Panc1 (cell line): ENCODE measurements around the gene TRIM29. TPM values are rescaled to one million over a fixed set of nuclear protein-coding genes. Genes with fewer than 3 reads are reported as not detected.

Experiments
- ATAC-seq: fragments of 200-7000 bp; cut with Tn5 transposase; 2 replicates; pipeline ENCODE4 v1.9.1; 2020; ENCODE audit warnings: mild to moderate bottlenecking, moderate library complexity
- BruUV-seq: library from RNA; stranded (reverse); fragments of 400-500 nt; replicated peaks from 2 replicates; lab custom pipeline; 2021; lab: Mats Ljungman, UMichigan
- CTCF ChIA-PET: fragments of 300-600 bp; sonication (Branson Sonifier 250); formaldehyde crosslinking; loops from one replicate; lab custom pipeline; 2022; ENCODE audit warnings: antibody characterized with exemption; lab: Charles Lee
- POLR2A ChIA-PET: fragments of 300-600 bp; sonication (Branson Sonifier 250); formaldehyde crosslinking; loops from one replicate; lab custom pipeline; 2022; ENCODE audit warnings: antibody characterized with exemption; lab: Charles Lee
- DNase-seq: peaks from one replicate; pipeline ENCODE4 v3.0.0-alpha.2; 2010; ENCODE audit warnings: low read depth, low spot score
- H3K27ac ChIP-seq: 2 replicates; pipeline ENCODE4 v1.5.1; 2011; ENCODE audit warnings: mild to moderate bottlenecking, low read length, inconsistent platforms
- H3K27me3 ChIP-seq: fragments of 200-500 bp; sonication (Bioruptor generic); 2 replicates; pipeline ENCODE4 v1.6.0; 2014; ENCODE audit warnings: low read length, inconsistent platforms; ENCODE audit not compliant: control insufficient read depth, insufficient read depth
- H3K36me3 ChIP-seq: fragments of 200-500 bp; sonication (Bioruptor generic); 2 replicates; pipeline ENCODE4 v1.5.1; 2014; ENCODE audit warnings: inconsistent platforms, mild to moderate bottlenecking, low read length, moderate library complexity; ENCODE audit not compliant: control insufficient read depth, insufficient read depth
- H3K4me1 ChIP-seq: 2 replicates; pipeline ENCODE4 v1.5.1; 2011; ENCODE audit warnings: inconsistent platforms, mild to moderate bottlenecking, low read length, moderate library complexity; ENCODE audit not compliant: control insufficient read depth, insufficient read depth
- H3K4me3 ChIP-seq, 2 experiments: 2 replicates each; pipeline ENCODE4 v1.5.1; 2011 to 2012; ENCODE audit warnings: low read depth in 2 of 2, low read length in 2 of 2, mild to moderate bottlenecking in 2 of 2, inconsistent platforms in 1 of 2, moderate library complexity in 1 of 2
- H3K9me3 ChIP-seq: fragments of 200-500 bp; sonication (Bioruptor generic); 2 replicates; pipeline ENCODE4 v1.5.1; 2014; ENCODE audit warnings: low read depth, mild to moderate bottlenecking, inconsistent platforms, low read length, moderate library complexity; ENCODE audit not compliant: control insufficient read depth, insufficient read depth
- POLR2AphosphoS5 ChIP-seq: IDR thresholded peaks from 2 replicates; pipeline ENCODE4 v1.6.1; 2012; ENCODE audit warnings: mild to moderate bottlenecking, low read depth, low read length, moderate library complexity
- SIN3A ChIP-seq: IDR thresholded peaks from 2 replicates; pipeline ENCODE4 v1.6.1; 2012; ENCODE audit warnings: low read depth, mild to moderate bottlenecking, low read length, moderate library complexity, borderline replicate concordance; ENCODE audit not compliant: insufficient read depth
- TCF7L2 ChIP-seq: IDR thresholded peaks from 2 replicates; pipeline ENCODE4 v1.6.1; 2011; ENCODE audit warnings: mild to moderate bottlenecking, low read depth, low read length, inconsistent platforms
- in situ Hi-C: cut with HindIII; loops from 2 replicates; pipeline ENCODE4 v1.10.0; 2016; ENCODE audit warnings: low sequenced_read_pairs, low pct_unique_long_range_greater_than_20kb
- intact Hi-C: fragments of 100-400 bp; cut with micrococcal nuclease; formaldehyde crosslinking; loops from one replicate; pipeline ENCODE4 v1.10.0; 2022; ENCODE audit not compliant: unreplicated experiment
- total RNA-seq: library from RNA; stranded (reverse); gene quantifications from one replicate; pipeline ENCODE4 v1.2.1, GENCODE V29; 2021; ENCODE audit not compliant: unreplicated experiment
- TF ChIP-seq, protein P1 (sequence below): fragments of 450-650 bp; IDR thresholded peaks from 2 replicates; pipeline ENCODE4 v1.5.1; 2017; ENCODE audit warnings: mild to moderate bottlenecking
- TF ChIP-seq, protein P2 (sequence below), 2 experiments: IDR thresholded peaks; 2 replicates each; pipeline ENCODE4 v1.6.1; 2011 to 2012; ENCODE audit warnings: low read depth in 2 of 2, control low read depth in 1 of 2, low read length in 1 of 2, mild to moderate bottlenecking in 1 of 2, moderate library complexity in 1 of 2; ENCODE audit not compliant: insufficient read depth in 1 of 2

The TRIM29 gene
- total RNA-seq, 1 experiment from 2014 or later: 0.64 TPM

DNA sequence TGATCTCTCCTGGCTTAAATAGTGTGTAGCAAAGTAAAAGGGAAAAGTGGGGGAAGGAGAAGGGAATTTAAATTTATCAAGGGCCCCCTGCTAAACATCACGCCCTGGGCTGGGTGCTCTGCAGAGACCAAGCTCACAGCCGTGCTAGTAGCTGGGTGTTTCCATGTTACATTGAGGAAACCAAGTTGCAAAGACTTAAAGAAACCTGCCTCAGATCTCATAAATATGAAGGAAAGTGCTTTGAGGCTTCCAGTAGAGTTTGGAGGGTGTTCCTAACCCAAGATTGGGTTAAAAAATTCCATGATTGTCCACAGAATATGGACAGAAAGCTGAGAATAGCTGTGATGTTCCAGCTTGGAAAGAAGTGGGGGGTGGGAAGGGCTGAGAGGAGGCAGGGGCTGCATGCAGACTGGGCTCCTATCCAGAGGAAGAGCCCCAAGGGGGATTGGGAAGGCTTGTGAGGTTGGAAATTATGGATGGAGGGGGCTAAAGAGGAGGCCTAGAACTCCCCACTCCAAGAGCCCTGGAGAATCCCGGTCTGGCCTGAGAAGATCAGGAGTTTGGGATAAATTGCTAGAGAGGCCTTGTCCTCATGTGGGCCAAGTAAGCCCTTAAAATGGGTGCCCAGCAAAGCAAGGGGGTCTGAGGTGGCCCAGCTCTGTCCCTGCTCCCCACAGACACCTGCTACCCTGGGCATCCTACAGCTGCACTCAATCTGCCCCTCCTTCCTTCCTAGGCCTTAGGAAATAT, 48.0 kb upstream of the TRIM29 start:
- no peak for TF ChIP-seq SIN3A
- TF ChIP-seq, protein P1, sequence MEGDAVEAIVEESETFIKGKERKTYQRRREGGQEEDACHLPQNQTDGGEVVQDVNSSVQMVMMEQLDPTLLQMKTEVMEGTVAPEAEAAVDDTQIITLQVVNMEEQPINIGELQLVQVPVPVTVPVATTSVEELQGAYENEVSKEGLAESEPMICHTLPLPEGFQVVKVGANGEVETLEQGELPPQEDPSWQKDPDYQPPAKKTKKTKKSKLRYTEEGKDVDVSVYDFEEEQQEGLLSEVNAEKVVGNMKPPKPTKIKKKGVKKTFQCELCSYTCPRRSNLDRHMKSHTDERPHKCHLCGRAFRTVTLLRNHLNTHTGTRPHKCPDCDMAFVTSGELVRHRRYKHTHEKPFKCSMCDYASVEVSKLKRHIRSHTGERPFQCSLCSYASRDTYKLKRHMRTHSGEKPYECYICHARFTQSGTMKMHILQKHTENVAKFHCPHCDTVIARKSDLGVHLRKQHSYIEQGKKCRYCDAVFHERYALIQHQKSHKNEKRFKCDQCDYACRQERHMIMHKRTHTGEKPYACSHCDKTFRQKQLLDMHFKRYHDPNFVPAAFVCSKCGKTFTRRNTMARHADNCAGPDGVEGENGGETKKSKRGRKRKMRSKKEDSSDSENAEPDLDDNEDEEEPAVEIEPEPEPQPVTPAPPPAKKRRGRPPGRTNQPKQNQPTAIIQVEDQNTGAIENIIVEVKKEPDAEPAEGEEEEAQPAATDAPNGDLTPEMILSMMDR: no peak
- TF ChIP-seq POLR2AphosphoS5: no peak
- no peak for TF ChIP-seq TCF7L2
- TF ChIP-seq, protein P2, sequence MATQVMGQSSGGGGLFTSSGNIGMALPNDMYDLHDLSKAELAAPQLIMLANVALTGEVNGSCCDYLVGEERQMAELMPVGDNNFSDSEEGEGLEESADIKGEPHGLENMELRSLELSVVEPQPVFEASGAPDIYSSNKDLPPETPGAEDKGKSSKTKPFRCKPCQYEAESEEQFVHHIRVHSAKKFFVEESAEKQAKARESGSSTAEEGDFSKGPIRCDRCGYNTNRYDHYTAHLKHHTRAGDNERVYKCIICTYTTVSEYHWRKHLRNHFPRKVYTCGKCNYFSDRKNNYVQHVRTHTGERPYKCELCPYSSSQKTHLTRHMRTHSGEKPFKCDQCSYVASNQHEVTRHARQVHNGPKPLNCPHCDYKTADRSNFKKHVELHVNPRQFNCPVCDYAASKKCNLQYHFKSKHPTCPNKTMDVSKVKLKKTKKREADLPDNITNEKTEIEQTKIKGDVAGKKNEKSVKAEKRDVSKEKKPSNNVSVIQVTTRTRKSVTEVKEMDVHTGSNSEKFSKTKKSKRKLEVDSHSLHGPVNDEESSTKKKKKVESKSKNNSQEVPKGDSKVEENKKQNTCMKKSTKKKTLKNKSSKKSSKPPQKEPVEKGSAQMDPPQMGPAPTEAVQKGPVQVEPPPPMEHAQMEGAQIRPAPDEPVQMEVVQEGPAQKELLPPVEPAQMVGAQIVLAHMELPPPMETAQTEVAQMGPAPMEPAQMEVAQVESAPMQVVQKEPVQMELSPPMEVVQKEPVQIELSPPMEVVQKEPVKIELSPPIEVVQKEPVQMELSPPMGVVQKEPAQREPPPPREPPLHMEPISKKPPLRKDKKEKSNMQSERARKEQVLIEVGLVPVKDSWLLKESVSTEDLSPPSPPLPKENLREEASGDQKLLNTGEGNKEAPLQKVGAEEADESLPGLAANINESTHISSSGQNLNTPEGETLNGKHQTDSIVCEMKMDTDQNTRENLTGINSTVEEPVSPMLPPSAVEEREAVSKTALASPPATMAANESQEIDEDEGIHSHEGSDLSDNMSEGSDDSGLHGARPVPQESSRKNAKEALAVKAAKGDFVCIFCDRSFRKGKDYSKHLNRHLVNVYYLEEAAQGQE (IDR thresholded peaks at IDR 0.05; ENCODE audit: insufficient read depth in 1 of 2, low read depth in 2 of 2, low read length in 1 of 2): no peak
- BruUV-seq: no TSS peak
- Histone ChIP-seq H3K4me3 (no peak overlapping the region), H3K27me3 (no peaks in the 10 kb centered on the region), H3K4me1 (no peaks in the 10 kb centered on the region), H3K27ac (no peak overlapping the region), H3K36me3 (no peaks in the 10 kb centered on the region), H3K9me3 (no peaks in the 10 kb centered on the region)
- ATAC-seq (no peak), DNase-seq (no peak)
- in situ Hi-C loops: no loop called here
- intact Hi-C loops: no loop called here
- CTCF ChIA-PET: interaction anchor here (0.6 to 0.8 kb wide), 2 partner anchors 37 to 521 kb away, joined by 3 to 5 read pairs; no protein-coding TSS in a partner anchor
- POLR2A ChIA-PET: no interaction called here

GRCh38 chr11:120184946-120185705, 47.2 kb upstream of the TRIM29 start:
- TF ChIP-seq POLR2AphosphoS5: no peak
- TF ChIP-seq, protein P1: no peak
- TF ChIP-seq SIN3A: no peak
- TF ChIP-seq, protein P2 (IDR thresholded peaks at IDR 0.05; ENCODE audit: insufficient read depth in 1 of 2, low read depth in 2 of 2, low read length in 1 of 2): no peak
- TF ChIP-seq TCF7L2: no peak
- H3K9me3 ChIP-seq: no peaks in the 10 kb centered on the region
- intact Hi-C loops: no loop called here
- H3K27me3 ChIP-seq: no peaks in the 10 kb centered on the region
- ChIA-PET CTCF (interaction anchor here (0.6 to 0.8 kb wide), 2 partner anchors 38 to 521 kb away, joined by 3 to 5 read pairs; no protein-coding TSS in a partner anchor), POLR2A (no interaction called here)
- ATAC-seq (no peak), DNase-seq (no peak)
- no peaks in the 10 kb centered on the region for H3K36me3 ChIP-seq
- BruUV-seq: no TSS peak
- no peak overlapping the region for H3K27ac ChIP-seq
- no peaks in the 10 kb centered on the region for H3K4me1 ChIP-seq
- in situ Hi-C loops: no loop called here
- H3K4me3 ChIP-seq: no peak overlapping the region
